Brain microvascular endothelial cell (primary cell): ENCODE data around the gene COP1.

Experiments
- DNase-seq: peaks from one replicate; pipeline ENCODE4 v3.0.0-alpha.2; 2020
- H3K27ac ChIP-seq: fragments of 250-450 bp; sonication (Bioruptor Pico); 2 replicates; pipeline ENCODE4 v1.5.1; 2020; ENCODE audit warnings: mild to moderate bottlenecking, moderate library complexity
- H3K27me3 ChIP-seq: fragments of 250-450 bp; sonication (Bioruptor Pico); replicated peaks from 2 replicates; pipeline ENCODE4 v1.5.1; 2020; ENCODE audit warnings: mild to moderate bottlenecking
- H3K36me3 ChIP-seq: fragments of 250-450 bp; sonication (Bioruptor Pico); replicated peaks from 2 replicates; pipeline ENCODE4 v1.5.1; 2020; ENCODE audit warnings: mild to moderate bottlenecking
- H3K4me3 ChIP-seq: 2 replicates; pipeline ENCODE4 v1.5.1; 2011; ENCODE audit warnings: low read depth, mild to moderate bottlenecking, control low read depth, low read length, moderate library complexity
- CTCF ChIP-seq: IDR thresholded peaks from 2 replicates; pipeline ENCODE4 v1.5.1; 2011; ENCODE audit warnings: low read depth, mild to moderate bottlenecking, moderate library complexity, low read length, control low read depth, inconsistent platforms; ENCODE audit errors: missing control alignments
- in situ Hi-C: cut with HindIII; loops from 2 replicates; pipeline ENCODE4 v1.10.0; 2017; ENCODE audit warnings: low sequenced_read_pairs, low pct_ligation_motif_present

COP1 gene

GRCh38 chr1:175918364-175918801 is 288.7 kb downstream of the COP1 start:
- H3K27ac ChIP-seq: no peak overlapping the region
- no peak overlapping the region for H3K4me3 ChIP-seq
- DNase-seq: no peak
- in situ Hi-C loops: no loop called here
- H3K36me3 ChIP-seq: no peaks in the 10 kb centered on the region
- no peak for TF ChIP-seq CTCF
- no peaks in the 10 kb centered on the region for H3K27me3 ChIP-seq

GRCh38 chr1:175914115-175914514 is 293.0 kb downstream of the COP1 start:
- in situ Hi-C loops: no loop called here
- no peak for DNase-seq
- no peak overlapping the region for H3K4me3 ChIP-seq
- H3K27ac ChIP-seq: no peak overlapping the region
- no peaks in the 10 kb centered on the region for H3K36me3 ChIP-seq
- no peak for TF ChIP-seq CTCF
- no peaks in the 10 kb centered on the region for H3K27me3 ChIP-seq

GRCh38 chr1:175911138-175911537 is 295.9 kb downstream of the COP1 start:
- Histone ChIP-seq H3K4me3 (no peak overlapping the region), H3K27ac (no peak overlapping the region), H3K36me3 (no peaks in the 10 kb centered on the region), H3K27me3 (no peaks in the 10 kb centered on the region)
- no peak for TF ChIP-seq CTCF
- no peak for DNase-seq
- in situ Hi-C loops: no loop called here

GRCh38 chr1:175906370-175906769 is 300.7 kb downstream of the COP1 start:
- H3K27ac ChIP-seq: no peak overlapping the region
- H3K27me3 ChIP-seq: no peaks in the 10 kb centered on the region
- H3K4me3 ChIP-seq: no peak overlapping the region
- DNase-seq: no peak
- in situ Hi-C loops: no loop called here
- no peaks in the 10 kb centered on the region for H3K36me3 ChIP-seq
- no peak for TF ChIP-seq CTCF

GRCh38 chr1:175904808-175905207 is 302.3 kb downstream of the COP1 start:
- no peak for TF ChIP-seq CTCF
- Histone ChIP-seq H3K4me3 (no peak overlapping the region), H3K27ac (no peak overlapping the region), H3K36me3 (no peaks in the 10 kb centered on the region), H3K27me3 (no peaks in the 10 kb centered on the region)
- in situ Hi-C loops: no loop called here
- DNase-seq: no peak

GRCh38 chr1:175902281-175902680 is 304.8 kb downstream of the COP1 start:
- H3K4me3 ChIP-seq: no peak overlapping the region
- no peaks in the 10 kb centered on the region for H3K36me3 ChIP-seq
- no peaks in the 10 kb centered on the region for H3K27me3 ChIP-seq
- in situ Hi-C loops: no loop called here
- no peak overlapping the region for H3K27ac ChIP-seq
- TF ChIP-seq CTCF: no peak
- no peak for DNase-seq
